Heart left ventricle (tissue), 16 donors: ENCODE measurements around the gene GRAMD2B. TPM values are rescaled to one million over a fixed set of nuclear protein-coding genes. Genes with fewer than 3 reads are reported as not detected.

Source experiments
- ATAC-seq, 4 donors: fragments of 200-7000 bp; cut with Tn5 transposase; one replicate each; pipeline ENCODE4 v1.9.1; 2020 to 2022; ENCODE audit warnings: moderate library complexity in 4 of 4, mild to moderate bottlenecking in 3 of 4, moderate number of reproducible peaks in 1 of 4
- DNase-seq, 5 donors: peaks; one replicate each; pipeline ENCODE4 v3.0.0-alpha.2; 2020
- H3K27ac ChIP-seq, 12 donors: fragments of 200-600 bp; sonication (generic) in 4 of 12; one replicate each; pipeline versions ENCODE4 v1.5.0 to v1.8.0; 2016 to 2022; ENCODE audit warnings: mild to moderate bottlenecking in 2 of 12
- H3K27me3 ChIP-seq, 9 donors: fragments of 200-600 bp; sonication (generic) in 2 of 9; one replicate each; pipeline versions ENCODE4 v1.5.1 to v1.8.0; 2016 to 2022; ENCODE audit warnings: mild to moderate bottlenecking in 3 of 9
- H3K36me3 ChIP-seq, 9 donors: fragments of 200-600 bp; sonication (generic) in 2 of 9; one replicate each; pipeline versions ENCODE4 v1.5.0 to v1.8.0; 2018 to 2022; ENCODE audit warnings: mild to moderate bottlenecking in 2 of 9
- H3K4me1 ChIP-seq, 12 donors: fragments of 200-600 bp; sonication (generic) in 4 of 12; one replicate each; pipeline versions ENCODE4 v1.5.0 to v1.8.0; 2016 to 2022; ENCODE audit warnings: mild to moderate bottlenecking in 3 of 12
- H3K4me3 ChIP-seq, 12 donors: fragments of 200-600 bp; sonication (generic) in 4 of 12; one replicate each; pipeline versions ENCODE4 v1.5.0 to v1.8.0; 2017 to 2022; ENCODE audit warnings: mild to moderate bottlenecking in 9 of 12, moderate library complexity in 4 of 12
- H3K9me3 ChIP-seq, 12 donors: fragments of 200-600 bp; sonication (generic) in 4 of 12; one replicate each; pipeline versions ENCODE4 v1.5.0 to v1.8.0; 2016 to 2022; ENCODE audit warnings: mild to moderate bottlenecking in 1 of 12
- CTCF ChIP-seq, 12 donors: fragments of 200-600 bp; sonication (generic) in 4 of 12; IDR thresholded peaks; one replicate each; pipeline versions ENCODE4 v1.5.0 to v1.8.0; 2018 to 2022; ENCODE audit warnings: antibody characterized with exemption in 12 of 12, mild to moderate bottlenecking in 5 of 12
- POLR2A ChIP-seq, 2 donors: fragments of 450-650 bp; IDR thresholded peaks; one replicate each; pipeline ENCODE4 v1.6.1; 2017; ENCODE audit warnings: antibody characterized with exemption in 2 of 2, mild to moderate bottlenecking in 2 of 2, moderate library complexity in 2 of 2
- WGBS, 4 donors: extraction: QIAGEN DNeasy Blood & Tissue Kit in 2 of 4; methylation state at CpG; one replicate each; pipeline versions ENCODE4 v1.1.5 to v1.1.7; 2013 to 2018; 5-methylcytosine and 5-hydroxymethylcytosine counted together
- intact Hi-C, 10 donors: fragments of 100-400 bp; cut with DNase I; formaldehyde crosslinking; loops; one replicate each; pipeline versions ENCODE4 v1.11.1 to v1.14.2; 2022
- polyA plus RNA-seq, 2 donors: library from polyadenylated mRNA; stranded (reverse); fragments of 200-250 nt; gene quantifications; one replicate each; pipeline ENCODE4 v1.2.3, GENCODE V29; 2013
- total RNA-seq, 9 donors: library from RNA; depleted of rRNA in 2 of 9; stranded (reverse); fragments of >200 nt in 2 of 9; fragmentation: NEBNext Ultra II Directional in 3 of 9; extraction: Animal tissue kit (Norgen Biotek cat#: 25700) in 3 of 9; gene quantifications; one replicate each; pipeline versions ENCODE4 v1.1.0 to v1.2.4, GENCODE V29; 2016 to 2023
- donor health status: ischemic (EF 13 %, LVEDD 7.1; RV severe dilation, severe dysfunction).
- donor health status: healthy with polysubstance abuse.
- donor health status: DM: no; HTN: yes; CAD: no.
- donor health status: DM: no; HTN: no; CAD: no.
- donor health status: ischemic (EF 25% LVEDD 6.9; RV normal size, moderate dysfunction).
- donor health status: ischemic (EF 25% LVEDD 5.7; RV mildly dilated, moderate dysfunction).
- donor health status: healthy.
- donor health status: DM: yes; HTN: yes; CAD: no.
- donor health status: ischemic (EF 35%, LVEDD 5.7; RV mildly dilated, moderate dysfunction).
- donor health status: nonischemic (EF 11% LVEDD 7.7; RV severe dilation, severe dysfunction).
- donor health status: DM: yes; HTN: yes; CAD: no.
- donor health status: PGD.
- donor health status: ischemic (EF 29% LVEDD 5.4; RV normal size, mild dysfunction).
- donor health status: nonischemic (EF 23%, LVEDD 6.1; RV moderate dilation, normal function).

GRAMD2B gene
- total and polyA plus RNA-seq, 11 donors: 7.4 to 50.4 (median 35.8) TPM

GRCh38 chr5:126480824-126481223 is 57.6 kb downstream of the GRAMD2B start:
- Histone ChIP-seq H3K4me3 (no peak overlapping the region), H3K4me1 (peaks cover 0 to 35% (median 4%) of the 10 kb centered on the region in 12 donors), H3K27me3 (no peaks in the 10 kb centered on the region), H3K36me3 (peaks cover 3 to 93% (median 65%) of the 10 kb centered on the region in 9 donors), H3K9me3 (no peaks in the 10 kb centered on the region), H3K27ac (peak overlapping the region in 4 of 12 donors; percentile 54 to 58 (median 56))
- no peak for ATAC-seq
- TF ChIP-seq POLR2A (IDR thresholded peaks at IDR 0.05): no peak
- TF ChIP-seq CTCF (IDR thresholded peaks at IDR 0.05): no peak
- intact Hi-C loops: loop anchor here in 2 of 10 donors (5.0 to 10.0 kb wide), 3 partner anchors 56 to 109 kb away; partner anchors contain the start of gene GRAMD2B (in 2 of the 2)
- no peak for DNase-seq

GRCh38 chr5:126481243-126481642 is 58.0 kb downstream of the GRAMD2B start:
- no peak overlapping the region for H3K27ac ChIP-seq
- WGBS, 4 donors: 94 to 97% (median 95%) methylated on average over 2 of the region's 2 CpGs
- peaks cover 3 to 94% (median 69%) of the 10 kb centered on the region in 9 donors for H3K36me3 ChIP-seq
- ATAC-seq (no peak), DNase-seq (no peak)
- no peak overlapping the region for H3K4me3 ChIP-seq
- peaks cover 0 to 38% (median 4%) of the 10 kb centered on the region in 12 donors for H3K4me1 ChIP-seq
- no peaks in the 10 kb centered on the region for H3K27me3 ChIP-seq
- TF ChIP-seq POLR2A (IDR thresholded peaks at IDR 0.05): no peak
- no peak for TF ChIP-seq CTCF (IDR thresholded peaks at IDR 0.05)
- no peaks in the 10 kb centered on the region for H3K9me3 ChIP-seq
- intact Hi-C loops: loop anchor here in 2 of 10 donors (5.0 to 10.0 kb wide), 3 partner anchors 56 to 109 kb away; partner anchors contain the start of gene GRAMD2B (in 2 of the 2)

- ATAC-seq: no peak
- TF ChIP-seq POLR2A (IDR thresholded peaks at IDR 0.05) (no peak), CTCF (IDR thresholded peaks at IDR 0.05) (no peak)
- Histone ChIP-seq H3K36me3 (peaks cover 3 to 100% (median 80%) of the 10 kb centered on the region in 9 donors), H3K4me1 (peaks cover 0 to 30% (median 6%) of the 10 kb centered on the region in 12 donors), H3K9me3 (no peaks in the 10 kb centered on the region), H3K27ac (no peak overlapping the region), H3K27me3 (no peaks in the 10 kb centered on the region), H3K4me3 (no peak overlapping the region)
- intact Hi-C loops: loop anchor here in 2 of 10 donors (5.0 to 10.0 kb wide), 3 partner anchors 58 to 110 kb away; partner anchors contain the start of gene GRAMD2B (in 2 of the 2)
- no peak for DNase-seq
- 92 to 100% (median 94%) methylated on average over 1 of the region's 1 CpG for WGBS, 4 donors
Measured at GRCh38 chr5:126482591-126482990, 59.4 kb downstream of the GRAMD2B start.

- intact Hi-C loops: loop anchor here in 2 of 10 donors (5.0 to 10.0 kb wide), 3 partner anchors 58 to 111 kb away; partner anchors contain the start of gene GRAMD2B (in 2 of the 2)
- Histone ChIP-seq H3K4me1 (peaks cover 0 to 30% (median 7%) of the 10 kb centered on the region in 12 donors), H3K9me3 (no peaks in the 10 kb centered on the region), H3K36me3 (peaks cover 3 to 100% (median 81%) of the 10 kb centered on the region in 9 donors), H3K4me3 (no peak overlapping the region), H3K27me3 (no peaks in the 10 kb centered on the region), H3K27ac (peak overlapping the region in 1 of 12 donors; percentile 38)
- ATAC-seq (no peak), DNase-seq (no peak)
- no peak for TF ChIP-seq POLR2A (IDR thresholded peaks at IDR 0.05)
- 53 to 80% (median 68%) methylated on average over 3 of the region's 3 CpGs for WGBS, 4 donors
Measured at GRCh38 chr5:126483156-126483555, 59.9 kb downstream of the GRAMD2B start.
